Measurements from ENCODE around the gene KPNB1. TPM values are rescaled to one million over a fixed set of nuclear protein-coding genes. Genes with fewer than 3 reads are reported as not detected.

KPNB1 gene
- total RNA-seq, 2 experiments from 2014 or later: 589 to 605 TPM

- POLR2A ChIA-PET: interaction anchor here (0.8 to 18.8 kb wide), 11 partner anchors 11 to 43 kb away, joined by 3 to 493 read pairs (median 6); partner anchors contain the start of genes KPNB1 and TBX21
- DNase-seq (no peak), ATAC-seq (no peak)
- CTCF ChIA-PET: interaction anchor here (0.8 to 19.3 kb wide), 11 partner anchors 9 to 109 kb away, joined by 3 to 424 read pairs (median 4); partner anchors contain the start of gene TBX21
- Mint-ChIP-seq H3K9me3 (no peaks in the 10 kb centered on the region), H3K27ac (peak overlapping the region; percentile 89), H3K36me3 (ENCODE audit: low read depth) (peaks cover 3% of the 10 kb centered on the region), H3K4me1 (ENCODE audit: low read depth) (peaks cover 49% of the 10 kb centered on the region), H3K27me3 (no peaks in the 10 kb centered on the region), H3K4me3 (peak overlapping the region; percentile 82)
- no peak for TF ChIP-seq CTCF (IDR thresholded peaks at IDR 0.05)
- intact Hi-C loops (cut with micrococcal nuclease): no loop called here
Observed at GRCh38 chr17:47692895-47693730, 43.4 kb downstream of the KPNB1 start.

GRCh38 chr17:47693731-47694580, 44.2 kb downstream of the KPNB1 start, which contains the start of gene TBKBP1:
Gene TBKBP1 (plus strand): TSS chr17:47694161. CDS start chr17:47696113, 1,952 bp downstream.
- ChIA-PET POLR2A (interaction anchor here (0.6 to 18.8 kb wide), 11 partner anchors 10 to 44 kb away, joined by 3 to 493 read pairs (median 6); partner anchors contain the start of genes KPNB1 and TBX21), CTCF (interaction anchor here (0.9 to 19.3 kb wide), 7 partner anchors 10 to 108 kb away, joined by 3 to 424 read pairs (median 3); partner anchors contain the start of gene TBX21)
- intact Hi-C loops (cut with micrococcal nuclease): no loop called here
- no peak for TF ChIP-seq CTCF (IDR thresholded peaks at IDR 0.05)
- H3K4me3 Mint-ChIP-seq: peak within 1 kb of the TSS; percentile 82
- ATAC-seq (peak; percentile 31), DNase-seq (peak; percentile 66)
- peaks cover 4% of the 10 kb centered on the region for H3K36me3 Mint-ChIP-seq (ENCODE audit: low read depth)
- no peaks in the 10 kb centered on the region for H3K9me3 Mint-ChIP-seq
- no peaks in the 10 kb centered on the region for H3K27me3 Mint-ChIP-seq
- peaks cover 57% of the 10 kb centered on the region for H3K4me1 Mint-ChIP-seq (ENCODE audit: low read depth)
- peak within 1 kb of the TSS; percentile 89 for H3K27ac Mint-ChIP-seq

- POLR2A ChIA-PET: interaction anchor here (0.6 to 18.8 kb wide), 8 partner anchors 9 to 45 kb away, joined by 3 to 493 read pairs (median 14); partner anchors contain the start of genes KPNB1 and TBX21
- H3K4me3 Mint-ChIP-seq: peak overlapping the region; percentile 82
- H3K4me1 Mint-ChIP-seq (ENCODE audit: low read depth): peaks cover 62% of the 10 kb centered on the region
- H3K36me3 Mint-ChIP-seq (ENCODE audit: low read depth): peaks cover 6% of the 10 kb centered on the region
- CTCF ChIA-PET: interaction anchor here (0.8 to 19.3 kb wide), 6 partner anchors 24 to 107 kb away, joined by 3 to 424 read pairs (median 3); partner anchors contain the start of genes KPNB1 and TBX21
- no peaks in the 10 kb centered on the region for H3K9me3 Mint-ChIP-seq
- TF ChIP-seq CTCF (IDR thresholded peaks at IDR 0.05): no peak
- H3K27ac Mint-ChIP-seq: peak overlapping the region; percentile 84
- ATAC-seq: peak; percentile 45
- no peaks in the 10 kb centered on the region for H3K27me3 Mint-ChIP-seq
- peak; percentile 73 for DNase-seq
- intact Hi-C loops (cut with micrococcal nuclease): loop anchor here (5.0 kb wide), 2 partner anchors 37 to 107 kb away; partner anchors contain the start of gene TBX21
Observed at GRCh38 chr17:47694581-47695428, 45.1 kb downstream of the KPNB1 start.
